CD4-positive, CD25-positive, alpha-beta regulatory T cell (primary cell): ENCODE measurements around the gene RPS6KA5. TPM values are rescaled to one million over a fixed set of nuclear protein-coding genes. Genes with fewer than 3 reads are reported as not detected.

Experiments
- ATAC-seq, 2 donors: fragments of 150-1000 bp; cut with Tn5 transposase; one replicate each; pipeline ENCODE4 v1.10.0; 2021; ENCODE audit warnings: low read depth in 2 of 2, moderate number of reproducible peaks in 2 of 2, moderate library complexity in 1 of 2
- DNase-seq, 3 donors: peaks; one replicate each; pipeline versions ENCODE4 v3.0.0 to v3.0.0-alpha.2; 2012 to 2022; ENCODE audit warnings: mixed read lengths in 1 of 3
- H3K27ac ChIP-seq: one replicate; pipeline ENCODE4 v1.7.0; 2013; ENCODE audit warnings: mild to moderate bottlenecking, low read length; ENCODE audit not compliant: insufficient read depth, poor library complexity, severe bottlenecking
- H3K27me3 ChIP-seq: one replicate; pipeline ENCODE4 v1.7.0; 2013; ENCODE audit warnings: low read length; ENCODE audit not compliant: control insufficient read depth, insufficient read depth
- H3K36me3 ChIP-seq: one replicate; pipeline ENCODE4 v1.7.0; 2013; ENCODE audit warnings: mild to moderate bottlenecking, low read length, moderate library complexity; ENCODE audit not compliant: control insufficient read depth, insufficient read depth
- H3K4me1 ChIP-seq: 2 replicates; pipeline ENCODE4 v1.7.0; 2013; ENCODE audit warnings: mild to moderate bottlenecking, low read length; ENCODE audit not compliant: insufficient read depth, control insufficient read depth, poor library complexity, severe bottlenecking
- H3K4me3 ChIP-seq: one replicate; pipeline ENCODE4 v1.7.0; 2013; ENCODE audit warnings: low read depth, mild to moderate bottlenecking, low read length, moderate library complexity
- H3K9me3 ChIP-seq, 2 experiments: 1 replicate in 1 of 2; 2 replicates in 1 of 2; pipeline ENCODE4 v1.7.0; 2013; ENCODE audit warnings: low read length in 2 of 2, mild to moderate bottlenecking in 1 of 2, moderate library complexity in 1 of 2; ENCODE audit not compliant: control insufficient read depth in 2 of 2
- H3K27ac Mint-ChIP-seq, 3 donors: one replicate each; pipeline ENCODE4 v1.8.0; 2020 to 2022; ENCODE audit warnings: mild to moderate bottlenecking in 3 of 3, mixed read lengths in 3 of 3, moderate library complexity in 2 of 3
- H3K27me3 Mint-ChIP-seq: one replicate; pipeline ENCODE4 v1.8.0; 2022; ENCODE audit warnings: mild to moderate bottlenecking, mixed read lengths
- H3K36me3 Mint-ChIP-seq: one replicate; pipeline ENCODE4 v1.8.0; 2020; ENCODE audit warnings: mixed read lengths
- H3K4me1 Mint-ChIP-seq, 4 donors: one replicate each; pipeline ENCODE4 v1.8.0; 2020 to 2022; ENCODE audit warnings: mixed read lengths in 4 of 4, mild to moderate bottlenecking in 1 of 4
- H3K4me3 Mint-ChIP-seq, 4 donors: one replicate each; pipeline ENCODE4 v1.8.0; 2020 to 2022; ENCODE audit warnings: mild to moderate bottlenecking in 4 of 4, mixed read lengths in 4 of 4, moderate library complexity in 3 of 4
- H3K9me3 Mint-ChIP-seq, 7 donors: one replicate each; pipeline ENCODE4 v1.8.0; 2020 to 2022; ENCODE audit warnings: mixed read lengths in 7 of 7, mild to moderate bottlenecking in 3 of 7, moderate library complexity in 2 of 7
- polyA plus RNA-seq, 4 donors: library from polyadenylated mRNA; unstranded; fragments of 300-500 nt; fragmentation: Illumina TruSeq; gene quantifications; one replicate each; pipeline ENCODE4 v1.2.3, GENCODE V29; 2021
- total RNA-seq: library from RNA; stranded (reverse); gene quantifications from one replicate; pipeline ENCODE4 v1.2.3, GENCODE V29; 2022

Gene RPS6KA5
- total and polyA plus RNA-seq, 5 donors from 2014 or later, result 20.9 to 38.2 (median 25.7) TPM

DNA sequence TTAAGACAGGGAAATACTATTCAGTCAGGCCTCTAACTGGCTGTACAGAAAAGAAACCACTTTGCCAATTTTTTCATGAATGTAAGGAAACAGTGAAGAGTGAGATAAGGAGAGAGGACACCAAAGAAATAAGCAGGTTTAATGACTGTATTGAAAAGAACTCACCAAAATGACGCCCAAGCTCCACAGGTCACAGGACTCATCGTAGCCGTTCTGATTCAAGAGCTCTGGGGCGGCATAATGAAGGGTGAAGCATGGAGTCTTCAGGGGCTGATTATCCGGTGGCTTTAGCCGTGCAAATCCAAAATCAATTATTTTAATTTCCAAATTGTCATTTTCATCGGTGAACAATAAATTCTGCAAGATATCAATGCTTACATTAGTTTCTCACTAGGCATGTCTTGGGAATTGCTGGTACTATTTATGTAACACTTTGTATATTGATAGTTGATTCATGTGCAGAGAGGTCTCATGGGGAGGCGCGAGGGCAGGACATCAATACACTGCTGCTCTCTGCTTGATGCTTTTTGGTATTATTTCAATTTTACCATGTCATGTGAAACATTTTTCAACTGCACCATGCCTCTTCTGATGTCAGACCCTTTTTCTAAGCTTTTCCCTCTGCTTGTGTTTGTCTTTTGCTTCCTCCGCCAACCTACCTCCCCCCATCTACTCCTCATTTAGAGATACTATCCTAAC is 170.0 kb downstream of the RPS6KA5 start:
- Histone ChIP-seq H3K27ac (no peak overlapping the region), H3K27me3 (no peaks in the 10 kb centered on the region), H3K4me3 (no peak overlapping the region), H3K36me3 (peaks cover 29% of the 10 kb centered on the region), H3K9me3 (no peaks in the 10 kb centered on the region), H3K4me1 (no peaks in the 10 kb centered on the region)
- H3K4me3 Mint-ChIP-seq, result no peak overlapping the region
- H3K27ac Mint-ChIP-seq, result peak overlapping the region in 2 of 3 donors; percentile 45 to 46
- DNase-seq (no peak), ATAC-seq (no peak)
- H3K27me3 Mint-ChIP-seq, result no peaks in the 10 kb centered on the region
- peaks cover 20% of the 10 kb centered on the region for H3K36me3 Mint-ChIP-seq
- peaks cover 0 to 9% (median 0%) of the 10 kb centered on the region in 4 donors for H3K4me1 Mint-ChIP-seq
- H3K9me3 Mint-ChIP-seq, result no peaks in the 10 kb centered on the region

DNA sequence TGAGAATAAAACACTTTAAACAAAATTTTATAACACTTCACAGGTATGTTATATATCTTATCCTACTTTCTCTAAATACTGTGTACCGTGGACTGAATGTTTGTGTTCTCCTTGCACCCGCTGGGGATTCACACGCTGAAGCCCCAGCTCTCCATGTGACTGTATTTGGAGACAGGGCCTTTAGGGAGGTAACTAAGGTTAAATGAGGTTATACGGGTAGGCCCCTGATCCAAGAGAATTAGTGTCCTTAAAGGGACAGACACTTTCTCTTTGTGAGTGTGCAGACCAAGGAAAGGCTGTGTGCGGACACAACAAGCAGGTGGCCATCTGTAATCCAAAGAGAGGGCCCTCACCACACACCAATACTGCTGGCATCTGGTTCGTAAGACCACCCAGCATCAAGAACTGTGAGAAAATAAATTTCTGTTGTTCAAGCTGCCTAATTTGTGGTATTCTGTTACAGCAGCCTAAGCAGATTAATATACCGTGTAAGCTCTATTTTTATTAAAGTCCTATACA is 174.1 kb downstream of the RPS6KA5 start:
- no peak overlapping the region for H3K27ac Mint-ChIP-seq
- H3K27ac ChIP-seq, result no peak overlapping the region
- H3K9me3 Mint-ChIP-seq, result peaks cover 0 to 11% (median 4%) of the 10 kb centered on the region in 7 donors
- H3K27me3 Mint-ChIP-seq, result no peaks in the 10 kb centered on the region
- DNase-seq (no peak), ATAC-seq (no peak)
- peaks cover 4 to 11% of the 10 kb centered on the region in 2 experiments for H3K9me3 ChIP-seq
- H3K4me1 Mint-ChIP-seq, result peaks cover 0 to 13% (median 0%) of the 10 kb centered on the region in 4 donors
- H3K4me3 ChIP-seq, result no peak overlapping the region
- no peaks in the 10 kb centered on the region for H3K4me1 ChIP-seq
- no peak overlapping the region for H3K4me3 Mint-ChIP-seq
- peaks cover 35% of the 10 kb centered on the region for H3K36me3 Mint-ChIP-seq
- peaks cover 34% of the 10 kb centered on the region for H3K36me3 ChIP-seq
- no peaks in the 10 kb centered on the region for H3K27me3 ChIP-seq

DNA sequence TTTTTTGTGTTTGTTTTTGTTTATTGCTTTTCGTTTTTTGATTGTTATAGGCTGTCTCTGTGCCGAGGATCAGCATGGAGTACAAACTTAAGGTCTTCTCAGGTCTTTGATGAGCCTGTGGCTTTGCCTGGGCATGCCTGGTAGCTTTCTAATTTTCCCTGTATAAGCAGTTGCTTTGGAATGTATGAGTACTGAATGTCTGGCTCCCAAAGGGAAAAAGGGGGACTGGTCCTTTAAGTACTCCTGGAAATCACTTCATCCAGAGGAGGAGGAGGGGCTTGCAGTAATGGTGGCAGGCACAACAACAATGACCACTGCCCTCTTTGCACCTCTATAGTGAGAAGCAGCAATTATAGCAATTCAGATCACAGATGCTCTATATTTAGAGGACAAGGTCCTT is 176.7 kb downstream of the RPS6KA5 start:
- H3K4me3 Mint-ChIP-seq, result no peak overlapping the region
- ATAC-seq, result no peak
- H3K36me3 ChIP-seq, result peaks cover 29% of the 10 kb centered on the region
- H3K4me1 ChIP-seq, result no peaks in the 10 kb centered on the region
- H3K27me3 ChIP-seq, result no peaks in the 10 kb centered on the region
- peaks cover 2 to 11% (median 6%) of the 10 kb centered on the region in 7 donors for H3K9me3 Mint-ChIP-seq
- peaks cover 4 to 11% of the 10 kb centered on the region in 2 experiments for H3K9me3 ChIP-seq
- DNase-seq, result no peak
- H3K27ac ChIP-seq, result no peak overlapping the region
- H3K27ac Mint-ChIP-seq, result no peak overlapping the region
- no peak overlapping the region for H3K4me3 ChIP-seq
- H3K36me3 Mint-ChIP-seq, result peaks cover 40% of the 10 kb centered on the region
- no peaks in the 10 kb centered on the region for H3K27me3 Mint-ChIP-seq
- peaks cover 0 to 15% (median 0%) of the 10 kb centered on the region in 4 donors for H3K4me1 Mint-ChIP-seq

DNA sequence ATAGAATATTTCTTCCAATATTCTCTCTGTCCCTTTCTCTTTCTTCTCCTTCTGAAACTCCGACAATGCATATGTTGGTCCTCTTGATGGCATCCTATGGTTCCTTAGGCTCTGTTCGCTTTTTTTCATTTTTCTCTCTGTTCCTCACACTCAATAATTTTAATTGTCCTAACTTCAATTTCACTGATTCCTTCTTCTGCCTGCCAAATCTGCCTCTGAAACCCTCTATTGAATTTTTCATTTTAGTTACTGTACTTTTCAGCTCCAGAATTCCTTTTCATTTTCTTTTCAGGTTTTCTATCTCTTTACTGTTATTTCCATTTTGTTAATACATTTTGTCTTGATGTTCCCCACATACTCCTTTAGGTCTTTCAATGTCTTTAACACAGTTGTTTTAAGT is 177.2 kb downstream of the RPS6KA5 start:
- Mint-ChIP-seq H3K27me3 (no peaks in the 10 kb centered on the region), H3K9me3 (peaks cover 2 to 11% (median 6%) of the 10 kb centered on the region in 7 donors), H3K4me1 (peaks cover 0 to 11% (median 0%) of the 10 kb centered on the region in 4 donors), H3K27ac (no peak overlapping the region), H3K36me3 (peaks cover 40% of the 10 kb centered on the region), H3K4me3 (peak overlapping the region in 2 of 4 donors; percentile 27 to 28)
- H3K27ac ChIP-seq, result no peak overlapping the region
- H3K36me3 ChIP-seq, result peaks cover 29% of the 10 kb centered on the region
- no peaks in the 10 kb centered on the region for H3K27me3 ChIP-seq
- no peak overlapping the region for H3K4me3 ChIP-seq
- no peaks in the 10 kb centered on the region for H3K4me1 ChIP-seq
- H3K9me3 ChIP-seq, result peaks cover 4 to 11% of the 10 kb centered on the region in 2 experiments
- DNase-seq, result no peak
- no peak for ATAC-seq

DNA sequence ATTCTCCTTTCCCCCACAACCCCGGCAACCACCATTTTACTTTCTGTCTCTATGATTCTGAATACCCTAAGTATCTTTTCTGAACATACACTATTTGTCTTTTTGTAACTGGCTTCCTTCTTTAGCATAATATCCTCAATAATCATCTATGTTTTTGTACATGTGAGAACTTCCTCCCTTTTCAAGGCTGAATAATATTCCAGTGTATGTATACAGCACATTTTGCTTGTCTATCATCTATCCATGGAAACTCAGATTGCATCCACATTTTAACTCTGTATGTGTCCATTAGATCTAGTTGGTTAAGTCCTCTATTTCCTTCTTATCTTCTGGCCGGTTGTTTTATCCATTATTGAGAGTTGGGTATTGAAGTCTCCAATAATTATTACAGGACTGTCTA is 180.2 kb downstream of the RPS6KA5 start:
- DNase-seq (no peak), ATAC-seq (no peak)
- no peak overlapping the region for H3K4me3 ChIP-seq
- Mint-ChIP-seq H3K27me3 (no peaks in the 10 kb centered on the region), H3K9me3 (peaks cover 2 to 11% (median 6%) of the 10 kb centered on the region in 7 donors), H3K27ac (no peak overlapping the region), H3K4me3 (peak overlapping the region in 1 of 4 donors; percentile 52), H3K4me1 (peaks cover 0 to 11% (median 0%) of the 10 kb centered on the region in 4 donors), H3K36me3 (peaks cover 59% of the 10 kb centered on the region)
- H3K27me3 ChIP-seq, result no peaks in the 10 kb centered on the region
- peaks cover 39% of the 10 kb centered on the region for H3K36me3 ChIP-seq
- no peaks in the 10 kb centered on the region for H3K4me1 ChIP-seq
- no peak overlapping the region for H3K27ac ChIP-seq
- H3K9me3 ChIP-seq, result peaks cover 4 to 11% of the 10 kb centered on the region in 2 experiments

DNA sequence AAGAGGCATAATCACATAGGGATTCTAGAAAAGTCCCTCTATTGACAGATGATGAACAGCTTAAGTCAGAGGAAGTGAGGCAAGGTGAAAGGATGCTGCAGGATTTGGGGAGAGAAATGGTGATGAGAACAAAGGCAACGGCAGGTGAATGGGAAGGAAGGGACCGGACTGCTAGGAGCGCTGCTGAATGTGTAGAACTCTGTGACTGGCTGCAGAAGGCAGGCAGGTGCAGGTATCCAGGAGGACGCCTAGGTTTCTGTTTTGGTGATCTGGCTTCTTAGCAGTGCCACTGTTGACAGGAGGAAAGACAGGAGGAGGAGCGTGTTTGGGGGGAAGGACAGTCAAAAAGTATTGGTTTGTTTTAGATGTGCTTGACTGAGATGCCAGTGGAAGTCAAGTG is 185.8 kb downstream of the RPS6KA5 start:
- Mint-ChIP-seq H3K4me1 (no peaks in the 10 kb centered on the region), H3K4me3 (no peak overlapping the region), H3K27ac (no peak overlapping the region), H3K9me3 (no peaks in the 10 kb centered on the region), H3K36me3 (peaks cover 64% of the 10 kb centered on the region), H3K27me3 (no peaks in the 10 kb centered on the region)
- no peak for DNase-seq
- Histone ChIP-seq H3K4me1 (no peaks in the 10 kb centered on the region), H3K4me3 (no peak overlapping the region), H3K27ac (no peak overlapping the region), H3K36me3 (peaks cover 66% of the 10 kb centered on the region), H3K27me3 (no peaks in the 10 kb centered on the region), H3K9me3 (no peaks in the 10 kb centered on the region)
- no peak for ATAC-seq

DNA sequence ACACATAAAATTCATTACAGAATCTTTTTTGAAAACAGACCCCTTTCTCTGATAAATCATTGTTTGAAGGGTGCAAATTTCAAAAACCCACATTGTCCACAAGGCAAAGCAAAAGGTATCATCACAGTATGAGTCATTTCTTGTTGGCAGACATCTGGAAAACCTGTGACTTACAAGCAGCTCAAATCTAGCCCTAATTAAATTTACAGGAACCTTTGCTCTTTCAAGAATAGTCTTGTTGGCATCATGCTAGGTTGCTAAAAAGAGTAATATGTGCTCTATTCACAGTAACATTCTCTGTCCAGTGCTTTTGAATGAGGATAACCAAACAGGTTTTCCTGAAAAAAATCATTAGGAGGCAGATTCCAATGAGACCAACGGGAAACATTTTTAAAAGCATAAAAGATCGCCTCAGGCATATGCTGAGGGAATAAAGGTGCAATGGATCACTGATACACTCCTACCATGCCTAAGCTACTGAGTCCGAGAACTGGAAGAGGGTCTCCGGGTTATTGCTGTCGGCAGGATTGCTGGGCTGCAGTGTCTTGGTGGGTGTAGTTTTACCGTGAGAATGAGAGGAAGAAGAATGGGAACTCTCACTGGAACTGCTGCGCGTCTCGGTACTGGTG is 188.7 kb downstream of the RPS6KA5 start:
- Mint-ChIP-seq H3K27me3 (no peaks in the 10 kb centered on the region), H3K4me1 (peaks cover 0 to 4% (median 0%) of the 10 kb centered on the region in 4 donors), H3K9me3 (no peaks in the 10 kb centered on the region), H3K27ac (no peak overlapping the region), H3K4me3 (no peak overlapping the region), H3K36me3 (peaks cover 42% of the 10 kb centered on the region)
- DNase-seq (no peak), ATAC-seq (no peak)
- H3K4me1 ChIP-seq, result no peaks in the 10 kb centered on the region
- H3K27me3 ChIP-seq, result no peaks in the 10 kb centered on the region
- H3K36me3 ChIP-seq, result peaks cover 56% of the 10 kb centered on the region
- no peaks in the 10 kb centered on the region for H3K9me3 ChIP-seq
- H3K27ac ChIP-seq, result no peak overlapping the region
- no peak overlapping the region for H3K4me3 ChIP-seq
